ENCODE data around the gene CRYL1. TPM values are rescaled to one million over a fixed set of nuclear protein-coding genes. Genes with fewer than 3 reads are reported as not detected.

Gene CRYL1
- polyA plus RNA-seq, 1 donor from 2014 or later, result 10.6 TPM

DNA sequence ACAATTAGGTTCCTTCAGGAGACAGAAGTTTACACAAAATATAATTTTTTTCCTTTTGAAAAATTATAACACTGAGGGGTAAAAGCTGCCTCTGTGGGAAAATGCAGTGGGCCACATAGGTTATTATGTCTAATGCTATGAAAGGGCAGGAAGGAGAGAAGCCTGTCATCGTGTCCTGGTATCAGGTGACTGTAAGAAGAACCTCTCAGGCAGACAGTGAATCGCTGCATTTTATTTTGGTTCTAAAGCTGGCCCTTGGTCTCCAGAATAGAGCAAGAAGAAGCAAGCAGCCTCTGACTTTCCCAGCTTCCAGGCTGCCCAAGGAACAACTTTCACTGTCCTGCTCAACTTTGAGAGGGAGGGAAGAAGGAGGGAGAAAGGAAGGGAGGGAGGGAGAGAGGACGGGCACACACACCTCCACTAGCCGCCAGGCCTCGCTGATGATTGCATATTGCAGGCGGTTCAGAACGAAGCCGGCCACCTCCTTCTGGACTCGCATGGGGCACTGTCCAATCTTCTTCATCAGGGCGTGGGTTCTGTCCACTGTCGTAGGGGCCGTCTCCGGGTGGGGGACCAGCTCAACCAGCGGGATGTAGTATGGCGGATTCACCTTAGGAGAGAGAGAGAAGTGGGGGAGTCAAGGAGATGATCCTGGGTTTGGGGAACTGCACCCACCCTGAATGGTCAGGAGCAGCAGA, 93.8 kb downstream of the CRYL1 start:
- Histone ChIP-seq H3K9ac (ENCODE audit: low read length) (no peak overlapping the region), H3K4me3 (ENCODE audit: low read length) (no peak overlapping the region), H3K9me3 (ENCODE audit: low read length) (no peaks in the 10 kb centered on the region), H3K4me2 (ENCODE audit: low read length) (no peak overlapping the region), H4K20me1 (ENCODE audit: insufficient read depth) (no peaks in the 10 kb centered on the region), H3F3A (ENCODE audit: insufficient read depth, low read length, poor library complexity, severe bottlenecking) (no peaks in the 10 kb centered on the region), H3K36me3 (ENCODE audit: insufficient read depth, low read length) (no peaks in the 10 kb centered on the region), H3K79me2 (replicated peaks; ENCODE audit: insufficient read depth, low read length) (no peaks in the 10 kb centered on the region), H2AFZ (ENCODE audit: low read depth, low read length) (no peak overlapping the region), H3K27me3 (ENCODE audit: insufficient read depth, low read depth, low read length) (no peaks in the 10 kb centered on the region), H3K9me2 (ENCODE audit: insufficient read depth, low read length) (no peaks in the 10 kb centered on the region), H3K27ac (ENCODE audit: low read length) (no peak overlapping the region)
- TF ChIP-seq, protein P1, sequence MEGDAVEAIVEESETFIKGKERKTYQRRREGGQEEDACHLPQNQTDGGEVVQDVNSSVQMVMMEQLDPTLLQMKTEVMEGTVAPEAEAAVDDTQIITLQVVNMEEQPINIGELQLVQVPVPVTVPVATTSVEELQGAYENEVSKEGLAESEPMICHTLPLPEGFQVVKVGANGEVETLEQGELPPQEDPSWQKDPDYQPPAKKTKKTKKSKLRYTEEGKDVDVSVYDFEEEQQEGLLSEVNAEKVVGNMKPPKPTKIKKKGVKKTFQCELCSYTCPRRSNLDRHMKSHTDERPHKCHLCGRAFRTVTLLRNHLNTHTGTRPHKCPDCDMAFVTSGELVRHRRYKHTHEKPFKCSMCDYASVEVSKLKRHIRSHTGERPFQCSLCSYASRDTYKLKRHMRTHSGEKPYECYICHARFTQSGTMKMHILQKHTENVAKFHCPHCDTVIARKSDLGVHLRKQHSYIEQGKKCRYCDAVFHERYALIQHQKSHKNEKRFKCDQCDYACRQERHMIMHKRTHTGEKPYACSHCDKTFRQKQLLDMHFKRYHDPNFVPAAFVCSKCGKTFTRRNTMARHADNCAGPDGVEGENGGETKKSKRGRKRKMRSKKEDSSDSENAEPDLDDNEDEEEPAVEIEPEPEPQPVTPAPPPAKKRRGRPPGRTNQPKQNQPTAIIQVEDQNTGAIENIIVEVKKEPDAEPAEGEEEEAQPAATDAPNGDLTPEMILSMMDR (IDR thresholded peaks at IDR 0.05; ENCODE audit: poor library complexity, severe bottlenecking), result no peak
- TF ChIP-seq EZH2 (IDR thresholded peaks at IDR 0.05; ENCODE audit: borderline replicate concordance, insufficient read depth, low read length, poor library complexity, severe bottlenecking) (no peak), MXI1 (conservative IDR thresholded peaks at IDR 0.05; ENCODE audit: poor library complexity, severe bottlenecking) (no peak), POLR2AphosphoS5 (IDR thresholded peaks at IDR 0.05) (no peak), SMC3 (conservative IDR thresholded peaks at IDR 0.05; ENCODE audit: poor library complexity) (no peak), EP300 (conservative IDR thresholded peaks at IDR 0.05; ENCODE audit: poor library complexity, severe bottlenecking) (no peak), RAD21 (conservative IDR thresholded peaks at IDR 0.05) (no peak), TAF1 (IDR thresholded peaks at IDR 0.05; ENCODE audit: low read depth) (no peak)
- TF ChIP-seq, protein P2, sequence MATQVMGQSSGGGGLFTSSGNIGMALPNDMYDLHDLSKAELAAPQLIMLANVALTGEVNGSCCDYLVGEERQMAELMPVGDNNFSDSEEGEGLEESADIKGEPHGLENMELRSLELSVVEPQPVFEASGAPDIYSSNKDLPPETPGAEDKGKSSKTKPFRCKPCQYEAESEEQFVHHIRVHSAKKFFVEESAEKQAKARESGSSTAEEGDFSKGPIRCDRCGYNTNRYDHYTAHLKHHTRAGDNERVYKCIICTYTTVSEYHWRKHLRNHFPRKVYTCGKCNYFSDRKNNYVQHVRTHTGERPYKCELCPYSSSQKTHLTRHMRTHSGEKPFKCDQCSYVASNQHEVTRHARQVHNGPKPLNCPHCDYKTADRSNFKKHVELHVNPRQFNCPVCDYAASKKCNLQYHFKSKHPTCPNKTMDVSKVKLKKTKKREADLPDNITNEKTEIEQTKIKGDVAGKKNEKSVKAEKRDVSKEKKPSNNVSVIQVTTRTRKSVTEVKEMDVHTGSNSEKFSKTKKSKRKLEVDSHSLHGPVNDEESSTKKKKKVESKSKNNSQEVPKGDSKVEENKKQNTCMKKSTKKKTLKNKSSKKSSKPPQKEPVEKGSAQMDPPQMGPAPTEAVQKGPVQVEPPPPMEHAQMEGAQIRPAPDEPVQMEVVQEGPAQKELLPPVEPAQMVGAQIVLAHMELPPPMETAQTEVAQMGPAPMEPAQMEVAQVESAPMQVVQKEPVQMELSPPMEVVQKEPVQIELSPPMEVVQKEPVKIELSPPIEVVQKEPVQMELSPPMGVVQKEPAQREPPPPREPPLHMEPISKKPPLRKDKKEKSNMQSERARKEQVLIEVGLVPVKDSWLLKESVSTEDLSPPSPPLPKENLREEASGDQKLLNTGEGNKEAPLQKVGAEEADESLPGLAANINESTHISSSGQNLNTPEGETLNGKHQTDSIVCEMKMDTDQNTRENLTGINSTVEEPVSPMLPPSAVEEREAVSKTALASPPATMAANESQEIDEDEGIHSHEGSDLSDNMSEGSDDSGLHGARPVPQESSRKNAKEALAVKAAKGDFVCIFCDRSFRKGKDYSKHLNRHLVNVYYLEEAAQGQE (IDR thresholded peaks at IDR 0.05; ENCODE audit: borderline replicate concordance), result no peak

DNA sequence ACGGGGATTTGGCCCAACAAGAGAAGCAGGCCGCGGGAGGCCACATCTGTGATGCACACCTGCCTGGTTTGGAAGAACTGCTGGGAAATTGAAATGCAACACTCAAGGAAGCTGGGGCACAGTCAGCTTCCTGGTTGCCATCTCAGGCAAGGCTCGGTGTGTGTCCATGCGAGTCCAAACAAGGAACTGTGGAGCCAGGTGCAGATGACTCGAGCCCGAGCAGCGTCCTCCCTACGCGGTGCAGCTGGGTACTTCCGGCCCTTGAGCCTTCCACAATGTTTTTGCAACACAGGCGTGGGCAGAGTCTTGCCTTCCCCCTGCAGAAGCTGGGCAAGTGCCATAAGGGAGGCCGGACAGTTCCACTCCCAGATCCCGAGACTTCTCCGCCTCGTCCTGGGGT, 94.6 kb downstream of the CRYL1 start:
- no peak overlapping the region for H3K9ac ChIP-seq (ENCODE audit: low read length)
- no peaks in the 10 kb centered on the region for H4K20me1 ChIP-seq (ENCODE audit: insufficient read depth)
- H3K27ac ChIP-seq (ENCODE audit: low read length), result no peak overlapping the region
- H3K4me3 ChIP-seq (ENCODE audit: low read length), result no peak overlapping the region
- H3K9me2 ChIP-seq (ENCODE audit: insufficient read depth, low read length), result no peaks in the 10 kb centered on the region
- no peaks in the 10 kb centered on the region for H3K36me3 ChIP-seq (ENCODE audit: insufficient read depth, low read length)
- no peaks in the 10 kb centered on the region for H3K79me2 ChIP-seq (replicated peaks; ENCODE audit: insufficient read depth, low read length)
- no peaks in the 10 kb centered on the region for H3K9me3 ChIP-seq (ENCODE audit: low read length)
- no peak overlapping the region for H2AFZ ChIP-seq (ENCODE audit: low read depth, low read length)
- H3K27me3 ChIP-seq (ENCODE audit: insufficient read depth, low read depth, low read length), result no peaks in the 10 kb centered on the region
- H3K4me2 ChIP-seq (ENCODE audit: low read length), result no peak overlapping the region
- TF ChIP-seq RAD21 (conservative IDR thresholded peaks at IDR 0.05), result no peak
- TF ChIP-seq, protein P2 (IDR thresholded peaks at IDR 0.05; ENCODE audit: borderline replicate concordance), result no peak
- TF ChIP-seq, protein P1 (IDR thresholded peaks at IDR 0.05; ENCODE audit: poor library complexity, severe bottlenecking), result no peak
- no peak for TF ChIP-seq TAF1 (IDR thresholded peaks at IDR 0.05; ENCODE audit: low read depth)
- no peak for TF ChIP-seq EP300 (conservative IDR thresholded peaks at IDR 0.05; ENCODE audit: poor library complexity, severe bottlenecking)
- TF ChIP-seq SMC3 (conservative IDR thresholded peaks at IDR 0.05; ENCODE audit: poor library complexity), result no peak
- no peak for TF ChIP-seq MXI1 (conservative IDR thresholded peaks at IDR 0.05; ENCODE audit: poor library complexity, severe bottlenecking)
- no peak for TF ChIP-seq POLR2AphosphoS5 (IDR thresholded peaks at IDR 0.05)
- no peak for TF ChIP-seq EZH2 (IDR thresholded peaks at IDR 0.05; ENCODE audit: borderline replicate concordance, insufficient read depth, low read length, poor library complexity, severe bottlenecking)
- no peaks in the 10 kb centered on the region for H3F3A ChIP-seq (ENCODE audit: insufficient read depth, low read length, poor library complexity, severe bottlenecking)

Measured in neural cell (in vitro differentiated cells).